ENCODE data around the gene ADCYAP1R1.

GRCh38 chr7:31033674-31034300, 18.3 kb upstream of the ADCYAP1R1 start:
- TF ChIP-seq EZH2 (IDR thresholded peaks at IDR 0.05; ENCODE audit: low read depth) (no peak), CTCF (conservative IDR thresholded peaks at IDR 0.05) (no peak)

Measured in PC-9 (cell line).